HAP-1 (cell line): ENCODE results near the gene WAPL.

ENCODE experiments used
- DNase-seq, 2 experiments: peaks; one replicate each; pipeline ENCODE4 v3.0.0-alpha.2; 2016 to 2020; ENCODE audit warnings: low spot score in 2 of 2
- H3K27me3 ChIP-seq: fragments of 250-450 bp; sonication (Bioruptor Pico); 2 replicates; pipeline ENCODE4 v1.5.1; 2020; ENCODE audit warnings: low read depth, mild to moderate bottlenecking, moderate library complexity
- H3K36me3 ChIP-seq: fragments of 250-450 bp; sonication (Bioruptor Pico); replicated peaks from 2 replicates; pipeline ENCODE4 v1.5.1; 2020; ENCODE audit warnings: mild to moderate bottlenecking
- H3K4me1 ChIP-seq: fragments of 250-450 bp; sonication (Bioruptor Pico); 2 replicates; pipeline ENCODE4 v1.5.1; 2020; ENCODE audit warnings: mild to moderate bottlenecking
- H3K4me3 ChIP-seq: fragments of 250-450 bp; sonication (Bioruptor Pico); 2 replicates; pipeline ENCODE4 v1.5.1; 2020; ENCODE audit warnings: mild to moderate bottlenecking, moderate library complexity
- H3K9me3 ChIP-seq: fragments of 250-450 bp; sonication (Bioruptor Pico); 2 replicates; pipeline ENCODE4 v1.5.1; 2020; ENCODE audit warnings: mild to moderate bottlenecking, moderate library complexity
- in situ Hi-C: fragments of 300-500 bp; cut with MboI; formaldehyde crosslinking; loops from 3 replicates; pipeline ENCODE4 v1.14.3; 2020; ENCODE audit warnings: low sequenced_read_pairs, inconsistent platforms, mixed read lengths

Gene WAPL

GRCh38 chr10:86438091-86438749, 83.4 kb downstream of the WAPL start:
- DNase-seq = no peak
- Histone ChIP-seq H3K4me3 (no peak overlapping the region), H3K36me3 (peaks cover 37% of the 10 kb centered on the region), H3K27me3 (no peaks in the 10 kb centered on the region), H3K4me1 (no peaks in the 10 kb centered on the region), H3K9me3 (no peaks in the 10 kb centered on the region)
- in situ Hi-C loops = no loop called here

GRCh38 chr10:86437447-86437846, 84.1 kb downstream of the WAPL start:
- in situ Hi-C loops = no loop called here
- H3K4me3 ChIP-seq = no peak overlapping the region
- peaks cover 37% of the 10 kb centered on the region for H3K36me3 ChIP-seq
- H3K27me3 ChIP-seq = no peaks in the 10 kb centered on the region
- no peaks in the 10 kb centered on the region for H3K4me1 ChIP-seq
- H3K9me3 ChIP-seq = no peaks in the 10 kb centered on the region
- no peak for DNase-seq

- H3K4me3 ChIP-seq = no peak overlapping the region
- no peaks in the 10 kb centered on the region for H3K27me3 ChIP-seq
- in situ Hi-C loops = no loop called here
- H3K4me1 ChIP-seq = no peaks in the 10 kb centered on the region
- H3K36me3 ChIP-seq = peaks cover 32% of the 10 kb centered on the region
- H3K9me3 ChIP-seq = no peaks in the 10 kb centered on the region
- DNase-seq = no peak
Observed at GRCh38 chr10:86436963-86437362, 84.6 kb downstream of the WAPL start.

- H3K4me1 ChIP-seq = no peaks in the 10 kb centered on the region
- in situ Hi-C loops = no loop called here
- no peaks in the 10 kb centered on the region for H3K27me3 ChIP-seq
- peaks cover 28% of the 10 kb centered on the region for H3K36me3 ChIP-seq
- no peak for DNase-seq
- H3K9me3 ChIP-seq = no peaks in the 10 kb centered on the region
- H3K4me3 ChIP-seq = no peak overlapping the region
Observed at GRCh38 chr10:86434656-86435055, 86.9 kb downstream of the WAPL start.

- H3K4me3 ChIP-seq = no peak overlapping the region
- H3K27me3 ChIP-seq = peaks cover 8% of the 10 kb centered on the region
- H3K4me1 ChIP-seq = no peaks in the 10 kb centered on the region
- no peak for DNase-seq
- no peaks in the 10 kb centered on the region for H3K9me3 ChIP-seq
- in situ Hi-C loops = no loop called here
- no peaks in the 10 kb centered on the region for H3K36me3 ChIP-seq
Observed at GRCh38 chr10:86423739-86424138, 97.9 kb downstream of the WAPL start.

GRCh38 chr10:86419101-86419500, 102.5 kb downstream of the WAPL start:
- H3K4me3 ChIP-seq = no peak overlapping the region
- no peak for DNase-seq
- no peaks in the 10 kb centered on the region for H3K36me3 ChIP-seq
- H3K9me3 ChIP-seq = no peaks in the 10 kb centered on the region
- no peaks in the 10 kb centered on the region for H3K4me1 ChIP-seq
- in situ Hi-C loops = no loop called here
- peaks cover 11% of the 10 kb centered on the region; the same call in 1 of the 2 replicates for H3K27me3 ChIP-seq

GRCh38 chr10:86415583-86415982, 106.0 kb downstream of the WAPL start:
- H3K4me3 ChIP-seq = no peak overlapping the region
- no peaks in the 10 kb centered on the region for H3K9me3 ChIP-seq
- H3K27me3 ChIP-seq = peaks cover 9% of the 10 kb centered on the region; the same call in 1 of the 2 replicates
- DNase-seq = no peak
- in situ Hi-C loops = no loop called here
- H3K36me3 ChIP-seq = no peaks in the 10 kb centered on the region
- H3K4me1 ChIP-seq = no peaks in the 10 kb centered on the region

GRCh38 chr10:86415116-86415515, 106.5 kb downstream of the WAPL start:
- Histone ChIP-seq H3K9me3 (no peaks in the 10 kb centered on the region), H3K4me3 (no peak overlapping the region), H3K27me3 (peaks cover 9% of the 10 kb centered on the region; the same call in 1 of the 2 replicates), H3K4me1 (no peaks in the 10 kb centered on the region), H3K36me3 (no peaks in the 10 kb centered on the region)
- DNase-seq = no peak
- in situ Hi-C loops = no loop called here

GRCh38 chr10:86413046-86413728, 108.4 kb downstream of the WAPL start:
- Histone ChIP-seq H3K27me3 (peaks cover 4% of the 10 kb centered on the region; the same call in 1 of the 2 replicates), H3K9me3 (no peaks in the 10 kb centered on the region), H3K4me3 (no peak overlapping the region), H3K36me3 (no peaks in the 10 kb centered on the region), H3K4me1 (no peaks in the 10 kb centered on the region)
- DNase-seq = no peak
- in situ Hi-C loops = no loop called here

- no peak overlapping the region for H3K4me3 ChIP-seq
- in situ Hi-C loops = no loop called here
- no peak for DNase-seq
- no peaks in the 10 kb centered on the region for H3K9me3 ChIP-seq
- H3K4me1 ChIP-seq = no peaks in the 10 kb centered on the region
- no peaks in the 10 kb centered on the region for H3K36me3 ChIP-seq
- peaks cover 4% of the 10 kb centered on the region; the same call in 1 of the 2 replicates for H3K27me3 ChIP-seq
Observed at GRCh38 chr10:86411852-86412560, 109.6 kb downstream of the WAPL start.

- in situ Hi-C loops = no loop called here
- H3K4me3 ChIP-seq = no peak overlapping the region
Observed at GRCh38 chr10:86411281-86411841, 110.2 kb downstream of the WAPL start.

GRCh38 chr10:86410542-86411124, 111.0 kb downstream of the WAPL start:
- Histone ChIP-seq H3K36me3 (no peaks in the 10 kb centered on the region), H3K9me3 (no peaks in the 10 kb centered on the region), H3K4me1 (no peaks in the 10 kb centered on the region), H3K4me3 (no peak overlapping the region), H3K27me3 (no peaks in the 10 kb centered on the region; the same call in 1 of the 2 replicates)
- DNase-seq = no peak
- in situ Hi-C loops = no loop called here

More at GRCh38 chr10:86411281-86411841, 110.2 kb downstream of the WAPL start:
- H3K9me3 ChIP-seq = no peaks in the 10 kb centered on the region
- DNase-seq = no peak
- no peaks in the 10 kb centered on the region; the same call in 1 of the 2 replicates for H3K27me3 ChIP-seq
- H3K4me1 ChIP-seq = no peaks in the 10 kb centered on the region
- no peaks in the 10 kb centered on the region for H3K36me3 ChIP-seq

- H3K9me3 ChIP-seq = no peaks in the 10 kb centered on the region
- in situ Hi-C loops = no loop called here
Observed at GRCh38 chr10:86409183-86409582, 112.4 kb downstream of the WAPL start.

More at GRCh38 chr10:86409183-86409582, 112.4 kb downstream of the WAPL start:
- Histone ChIP-seq H3K27me3 (no peaks in the 10 kb centered on the region), H3K4me1 (no peaks in the 10 kb centered on the region), H3K4me3 (no peak overlapping the region), H3K36me3 (no peaks in the 10 kb centered on the region)
- no peak for DNase-seq
